Prostate gland (tissue), 2 donors: Measurements from ENCODE around the gene BPIFB2. TPM values are rescaled to one million over a fixed set of nuclear protein-coding genes. Genes with fewer than 3 reads are reported as not detected.

Experiments used
- DNase-seq: peaks from one replicate; pipeline ENCODE4 v3.0.0-alpha.2; 2019; ENCODE audit warnings: low spot score
- H3K27ac ChIP-seq, 2 donors: fragments of 200-600 bp; sonication (generic); 2 replicates each; pipeline ENCODE4 v1.5.1; 2017 to 2019
- H3K27me3 ChIP-seq: fragments of 200-600 bp; sonication (generic); replicated peaks from 2 replicates; pipeline ENCODE4 v1.5.1; 2019; ENCODE audit not compliant: insufficient read depth
- H3K36me3 ChIP-seq, 2 donors: fragments of 200-600 bp; sonication (generic); 1 replicate in 1 of 2; 2 replicates in 1 of 2; pipeline versions ENCODE4 v1.5.1 to v1.8.1; 2017 to 2019
- H3K4me1 ChIP-seq: fragments of 200-600 bp; sonication (generic); replicated peaks from 2 replicates; pipeline ENCODE4 v1.5.1; 2019
- H3K4me3 ChIP-seq, 2 donors: fragments of 200-600 bp; sonication (generic); 2 replicates each; pipeline ENCODE4 v1.5.1; 2017 to 2019
- H3K9me3 ChIP-seq: fragments of 200-600 bp; sonication (generic); 2 replicates; pipeline ENCODE4 v1.5.1; 2017
- CTCF ChIP-seq, 4 experiments: fragments of 200-600 bp in 2 of 4; fragments of 450-650 bp in 2 of 4; sonication (generic) in 2 of 4; IDR thresholded peaks; 1 replicate in 3 of 4; 2 replicates in 1 of 4; pipeline ENCODE4 v1.5.1; 2016 to 2019; ENCODE audit warnings: antibody characterized with exemption in 4 of 4, mild to moderate bottlenecking in 2 of 4, moderate library complexity in 2 of 4
- POLR2A ChIP-seq: fragments of 450-650 bp; IDR thresholded peaks from one replicate; pipeline ENCODE4 v1.6.1; 2016; ENCODE audit warnings: antibody characterized with exemption, mild to moderate bottlenecking
- POLR2AphosphoS5 ChIP-seq: sonication (generic); formaldehyde crosslinking; IDR thresholded peaks from one replicate; pipeline ENCODE4 v1.6.1; 2017; ENCODE audit warnings: antibody characterized with exemption
- WGBS: methylation state at CpG from one replicate; pipeline ENCODE4 v1.1.5; 2018; 5-methylcytosine and 5-hydroxymethylcytosine counted together
- intact Hi-C: fragments of 100-400 bp; cut with DNase I; formaldehyde crosslinking; loops from one replicate; pipeline ENCODE4 v1.14.2; 2022
- total RNA-seq, 2 donors: library from RNA; depleted of rRNA; stranded (reverse); fragments of >200 nt; gene quantifications; one replicate each; pipeline ENCODE4 v1.1.0, GENCODE V29; 2016

BPIFB2 gene
- total RNA-seq, 2 donors from 2014 or later = 5.1 TPM; not detected in 1

- intact Hi-C loops = no loop called here
- Histone ChIP-seq H3K27me3 (no peaks in the 10 kb centered on the region), H3K4me1 (no peaks in the 10 kb centered on the region), H3K36me3 (no peaks in the 10 kb centered on the region), H3K9me3 (no peaks in the 10 kb centered on the region), H3K4me3 (no peak overlapping the region), H3K27ac (no peak overlapping the region)
- TF ChIP-seq POLR2AphosphoS5 (no peak), CTCF (IDR thresholded peaks at IDR 0.05) (no peak)
- WGBS = 82% methylated on average over 9 of the region's 9 CpGs
- no peak for DNase-seq
Observed at GRCh38 chr20:33030076-33030475, 22.6 kb downstream of the BPIFB2 start.

GRCh38 chr20:33030569-33030968 lies 23.1 kb downstream of the BPIFB2 start:
- DNase-seq = no peak
- TF ChIP-seq CTCF (IDR thresholded peaks at IDR 0.05) (no peak), POLR2A (no peak), POLR2AphosphoS5 (no peak)
- intact Hi-C loops = no loop called here

GRCh38 chr20:33031531-33031930 lies 24.0 kb downstream of the BPIFB2 start, which contains the start of gene BPIFB6:
BPIFB6 (plus strand) TSS chr20:33031648; CDS start chr20:33031648, 0 bp downstream.
- intact Hi-C loops = no loop called here
- 87% methylated on average over 10 of the region's 10 CpGs for WGBS
- H3K4me1 ChIP-seq = no peaks in the 10 kb centered on the region
- no peak within 1 kb of the TSS for H3K27ac ChIP-seq
- no peak within 1 kb of the TSS for H3K4me3 ChIP-seq
- H3K36me3 ChIP-seq = no peaks in the 10 kb centered on the region
- TF ChIP-seq POLR2A (no peak), CTCF (IDR thresholded peaks at IDR 0.05) (no peak), POLR2AphosphoS5 (no peak)
- DNase-seq = no peak
- no peaks in the 10 kb centered on the region for H3K9me3 ChIP-seq
- no peaks in the 10 kb centered on the region for H3K27me3 ChIP-seq

More at GRCh38 chr20:33030569-33030968, 23.1 kb downstream of the BPIFB2 start:
- Histone ChIP-seq H3K9me3 (no peaks in the 10 kb centered on the region), H3K4me3 (no peak overlapping the region), H3K36me3 (no peaks in the 10 kb centered on the region), H3K27me3 (no peaks in the 10 kb centered on the region), H3K27ac (no peak overlapping the region), H3K4me1 (no peaks in the 10 kb centered on the region)
- 77% methylated on average over 6 of the region's 6 CpGs for WGBS

GRCh38 chr20:33032555-33032954 lies 25.1 kb downstream of the BPIFB2 start:
- DNase-seq = no peak
- H3K27me3 ChIP-seq = no peaks in the 10 kb centered on the region
- no peaks in the 10 kb centered on the region for H3K36me3 ChIP-seq
- no peak overlapping the region for H3K4me3 ChIP-seq
- no peaks in the 10 kb centered on the region for H3K4me1 ChIP-seq
- no peak for TF ChIP-seq POLR2AphosphoS5
- no peak for TF ChIP-seq CTCF (IDR thresholded peaks at IDR 0.05)
- no peak for TF ChIP-seq POLR2A
- no peaks in the 10 kb centered on the region for H3K9me3 ChIP-seq
- intact Hi-C loops = no loop called here
- H3K27ac ChIP-seq = no peak overlapping the region
- WGBS = 76% methylated on average over 6 of the region's 6 CpGs

GRCh38 chr20:33033381-33033780 lies 25.9 kb downstream of the BPIFB2 start:
- Histone ChIP-seq H3K27me3 (no peaks in the 10 kb centered on the region), H3K4me1 (no peaks in the 10 kb centered on the region), H3K27ac (no peak overlapping the region), H3K9me3 (no peaks in the 10 kb centered on the region), H3K36me3 (no peaks in the 10 kb centered on the region), H3K4me3 (no peak overlapping the region)
- no peak for DNase-seq
- WGBS = 71% methylated on average over 5 of the region's 5 CpGs
- intact Hi-C loops = no loop called here
- no peak for TF ChIP-seq POLR2A
- TF ChIP-seq CTCF (IDR thresholded peaks at IDR 0.05) = no peak
- TF ChIP-seq POLR2AphosphoS5 = no peak
